Suppressor macrophage treated with lipopolysaccharide for 4 hours (primary cell): ENCODE data around the gene CDH4.

Experiments
- DNase-seq: peaks from one replicate; pipeline ENCODE4 v3.0.0-alpha.2; 2020

CDH4 gene

GRCh38 chr20:61949714-61950640 lies 697.9 kb downstream of the CDH4 start:
- no peak for DNase-seq

- DNase-seq = no peak
These were observed 698.6 kb downstream of the CDH4 start for GRCh38 chr20:61950641-61951071.

GRCh38 chr20:61951695-61952533 lies 699.9 kb downstream of the CDH4 start:
- DNase-seq = no peak

GRCh38 chr20:61953037-61954021 lies 701.3 kb downstream of the CDH4 start:
- DNase-seq = no peak

- no peak for DNase-seq
These were observed 702.4 kb downstream of the CDH4 start for GRCh38 chr20:61954276-61955021.

GRCh38 chr20:61955668-61956395 lies 703.8 kb downstream of the CDH4 start:
- DNase-seq = no peak

- DNase-seq = no peak
These were observed 704.6 kb downstream of the CDH4 start for GRCh38 chr20:61956396-61957342.

- DNase-seq = no peak
These were observed 706.1 kb downstream of the CDH4 start for GRCh38 chr20:61957961-61958715.

- DNase-seq = no peak
These were observed 707.0 kb downstream of the CDH4 start for GRCh38 chr20:61958773-61959700.

- DNase-seq = no peak
These were observed 708.8 kb downstream of the CDH4 start for GRCh38 chr20:61960836-61961235.

GRCh38 chr20:61963149-61963548 lies 711.1 kb downstream of the CDH4 start:
- no peak for DNase-seq

- no peak for DNase-seq
These were observed 712.0 kb downstream of the CDH4 start for GRCh38 chr20:61963885-61964674.

- DNase-seq = no peak
These were observed 712.9 kb downstream of the CDH4 start for GRCh38 chr20:61964675-61965605.

GRCh38 chr20:61965606-61966491 lies 713.8 kb downstream of the CDH4 start:
- DNase-seq = no peak
